Muscle of arm (tissue), 14 donors: Measurements from ENCODE around the gene ZCCHC13. TPM values are rescaled to one million over a fixed set of nuclear protein-coding genes. Genes with fewer than 3 reads are reported as not detected.
"Not testable (repeated sequence)": the region's sequence is repeated elsewhere in the genome, so short reads cannot be mapped to it uniquely, and the experiment has no call there.

ENCODE experiments used
- DNase-seq: peaks from one replicate; pipeline ENCODE4 v3.0.0-alpha.2; 2013
- long read RNA-seq, 11 donors: transcript quantifications; one replicate each; lab custom pipeline, GENCODE V29; 2026
- polyA plus RNA-seq, 12 donors: library from polyadenylated mRNA; unstranded; fragments of 120-200 nt; gene quantifications; one replicate each; pipeline ENCODE4 v1.2.1, GENCODE V29; 2013; ENCODE audit not compliant: insufficient read length in 12 of 12

Gene ZCCHC13
- polyA plus RNA-seq: not detected
- long read RNA-seq, donor 1: 0 reads
- long read RNA-seq, donor 2: 0 reads
- long read RNA-seq, donor 3: 0 reads
- long read RNA-seq, donor 4: 0 reads
- long read RNA-seq, donor 5: 0 reads
- long read RNA-seq, donor 6: 0 reads
- long read RNA-seq, donor 7: 0 reads
- long read RNA-seq, donor 8: 0 reads
- long read RNA-seq, donor 9: 0 reads
- long read RNA-seq, donor 10: 0 reads
- long read RNA-seq, donor 11: 0 reads

GRCh38 chrX:74304016-74304415, at the start of gene ZCCHC13:
TSS of gene ZCCHC13 (plus strand) at chrX:74304180. CDS start at chrX:74304267, 87 bp downstream.
- DNase-seq: no peak

DNA sequence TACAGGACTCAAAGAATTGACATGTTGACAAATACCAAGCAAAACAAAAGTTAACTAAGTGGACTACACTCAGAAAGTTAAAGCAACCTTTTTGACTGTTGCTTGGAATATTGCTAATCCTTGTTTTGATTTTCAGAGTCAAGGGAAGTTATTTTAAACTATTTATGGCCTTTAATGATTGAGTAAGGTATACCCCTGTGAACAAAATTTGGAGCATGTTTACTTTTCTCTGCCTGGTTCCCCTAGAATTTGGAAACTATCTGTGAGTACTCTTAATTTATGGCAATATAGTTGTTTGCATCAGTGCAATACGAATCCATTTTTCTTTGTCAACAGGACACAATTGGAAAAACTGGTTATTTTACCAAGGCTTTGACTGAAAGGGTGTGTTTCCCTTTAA, 45.9 kb upstream of the ZCCHC13 start:
- not testable (repeated sequence) for DNase-seq

DNA sequence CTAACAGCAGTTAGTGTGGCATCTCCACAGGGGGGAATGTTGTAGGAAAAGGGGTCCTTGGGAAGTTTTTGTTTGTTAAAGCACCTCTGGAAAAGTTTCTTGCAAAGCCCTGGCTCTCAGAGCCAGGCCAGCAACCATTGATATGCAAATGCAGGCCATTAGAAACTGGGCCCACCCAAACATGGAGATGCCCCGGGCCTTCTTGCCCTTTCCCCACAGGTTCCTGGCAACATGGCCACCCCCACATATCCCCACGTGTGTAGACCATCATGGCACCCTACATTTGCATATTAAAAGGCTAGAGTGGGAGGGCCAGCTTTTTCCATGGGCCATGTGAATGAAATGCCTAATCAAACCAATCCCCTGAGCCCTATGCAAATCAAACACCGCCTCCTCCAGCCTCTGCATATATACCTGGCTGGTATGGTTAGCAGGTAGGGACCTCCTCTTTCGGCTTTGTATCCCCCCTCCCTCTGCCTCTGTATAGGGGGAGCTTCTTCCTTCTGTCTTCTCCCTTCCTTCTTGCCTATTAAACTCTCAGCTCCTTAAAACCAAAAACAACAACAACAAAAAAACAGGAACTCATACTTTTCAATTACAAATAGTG, 44.0 kb upstream of the ZCCHC13 start:
- DNase-seq: no peak

- no peak for DNase-seq
Observed at GRCh38 chrX:74262452-74263209, 41.3 kb upstream of the ZCCHC13 start.

DNA sequence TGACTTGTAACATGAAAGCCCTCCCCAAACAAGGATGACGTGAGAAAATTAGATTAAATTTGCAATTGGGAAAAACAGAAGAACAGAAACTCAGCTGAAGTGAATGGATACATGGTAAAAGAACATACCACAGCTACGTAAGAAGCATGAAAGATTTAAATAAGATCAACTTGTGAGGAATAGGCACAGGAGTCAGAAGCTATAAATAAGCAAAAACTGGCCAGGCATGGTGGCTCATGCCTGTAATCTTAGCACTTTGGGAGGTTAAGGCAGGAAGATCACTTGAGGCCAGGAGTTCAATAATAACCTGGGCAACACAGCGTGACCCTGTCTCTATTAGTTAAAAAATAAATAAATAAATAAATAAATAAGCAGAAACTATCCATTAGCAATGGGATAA, 33.6 kb upstream of the ZCCHC13 start:
- no peak for DNase-seq

DNA sequence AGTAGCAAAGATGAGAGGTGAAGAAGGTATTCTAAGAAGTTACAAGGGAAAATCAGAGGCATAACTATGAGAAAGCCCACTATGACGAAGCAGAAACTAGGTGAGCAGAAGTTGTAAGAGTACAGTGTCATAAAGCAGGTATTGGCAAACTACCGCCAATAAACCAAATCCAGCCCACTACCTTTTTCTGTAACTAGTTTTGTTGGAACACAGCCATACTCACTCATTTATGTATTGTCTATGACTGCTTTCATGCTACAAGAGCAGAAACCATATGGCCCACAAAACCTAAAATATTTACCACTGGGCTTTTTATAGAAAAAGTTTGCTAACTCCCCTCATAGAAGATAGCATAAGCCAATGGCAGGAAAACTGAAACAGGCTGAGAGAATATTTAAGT, 31.8 kb upstream of the ZCCHC13 start:
- no peak for DNase-seq

DNA sequence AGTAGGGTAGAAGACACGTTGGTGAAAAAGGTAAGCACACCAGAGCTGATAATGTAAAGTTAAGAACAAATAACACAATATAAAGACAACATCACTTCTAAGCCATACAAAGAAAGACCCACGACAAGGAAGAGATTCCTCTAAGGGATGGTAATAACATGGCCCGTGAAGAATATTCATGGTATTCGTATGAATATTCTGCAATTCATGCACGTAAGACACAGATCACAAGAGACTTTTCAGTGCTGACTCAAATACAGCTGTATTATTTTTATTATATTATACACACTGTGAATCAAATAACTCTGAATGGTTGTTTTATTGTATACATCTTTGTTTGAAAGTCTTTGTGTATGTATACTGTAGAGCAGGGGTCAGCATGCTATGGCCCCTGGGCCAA, 29.5 kb upstream of the ZCCHC13 start:
- DNase-seq: no peak

- DNase-seq: no peak
Observed at GRCh38 chrX:74277320-74277719, 26.7 kb upstream of the ZCCHC13 start.

GRCh38 chrX:74277846-74278245, 26.1 kb upstream of the ZCCHC13 start:
- no peak for DNase-seq

- no peak for DNase-seq
Observed at GRCh38 chrX:74280759-74281158, 23.2 kb upstream of the ZCCHC13 start.

DNA sequence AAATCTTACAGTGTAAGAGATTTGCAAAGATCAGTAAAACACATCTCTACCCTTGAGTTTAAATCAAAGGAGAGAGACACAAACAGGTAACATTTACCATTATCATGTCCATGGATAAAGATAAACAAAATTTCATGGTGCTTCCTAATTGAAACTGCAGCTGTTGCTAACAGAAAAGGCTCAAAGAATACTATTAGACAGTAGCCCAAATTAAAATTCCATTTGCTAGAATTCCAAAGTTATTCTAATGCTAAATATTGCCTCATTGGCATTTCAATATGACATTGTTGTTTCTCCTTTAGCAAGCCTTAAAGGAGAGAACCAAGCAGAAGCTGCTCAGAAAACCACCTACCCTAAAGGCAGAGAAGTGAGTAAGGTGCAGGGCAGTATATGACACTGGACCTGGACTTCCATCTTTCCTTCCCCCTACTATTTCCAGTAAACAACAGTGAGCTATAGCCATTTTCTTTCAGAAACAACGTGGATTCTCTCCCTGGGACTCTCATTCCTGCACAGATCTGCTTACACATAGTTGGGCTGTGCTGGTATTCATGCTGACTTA, 19.5 kb upstream of the ZCCHC13 start:
- no peak for DNase-seq

DNA sequence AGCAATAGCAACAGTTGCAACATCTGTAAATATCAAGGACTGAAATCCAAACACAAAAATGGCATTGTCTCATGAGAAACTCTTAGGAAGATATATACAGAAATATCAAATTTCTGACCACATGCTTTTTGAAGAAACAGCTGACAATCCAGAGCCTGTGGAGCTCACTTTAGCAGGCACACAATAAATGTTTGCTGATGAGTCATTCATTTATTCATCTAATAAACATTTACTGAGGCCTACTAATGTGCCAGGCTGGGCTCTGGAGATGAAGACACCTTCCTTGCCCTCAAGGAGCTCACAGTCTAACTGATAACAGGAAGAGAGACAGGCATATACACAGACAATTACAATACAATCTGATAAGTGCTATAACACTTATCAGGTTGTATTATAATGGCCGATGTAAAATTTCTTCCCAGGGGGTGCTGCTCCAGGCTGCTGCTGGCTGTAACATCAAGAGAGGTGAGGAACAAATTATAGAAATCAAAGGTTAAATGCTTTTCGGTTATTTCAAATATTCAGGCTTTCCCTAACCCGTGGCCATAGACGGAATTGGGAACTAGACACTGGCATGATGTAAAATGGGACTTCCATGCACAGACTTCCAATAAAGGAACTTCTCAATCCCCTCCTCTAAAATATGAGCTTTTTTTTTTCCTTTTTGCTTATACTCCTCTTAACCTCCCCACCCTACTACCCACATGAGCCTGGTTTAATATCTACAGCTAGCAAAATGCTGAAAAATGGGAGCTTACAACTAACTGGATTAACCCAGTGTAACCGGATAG, 16.8 kb upstream of the ZCCHC13 start:
- DNase-seq: no peak

DNA sequence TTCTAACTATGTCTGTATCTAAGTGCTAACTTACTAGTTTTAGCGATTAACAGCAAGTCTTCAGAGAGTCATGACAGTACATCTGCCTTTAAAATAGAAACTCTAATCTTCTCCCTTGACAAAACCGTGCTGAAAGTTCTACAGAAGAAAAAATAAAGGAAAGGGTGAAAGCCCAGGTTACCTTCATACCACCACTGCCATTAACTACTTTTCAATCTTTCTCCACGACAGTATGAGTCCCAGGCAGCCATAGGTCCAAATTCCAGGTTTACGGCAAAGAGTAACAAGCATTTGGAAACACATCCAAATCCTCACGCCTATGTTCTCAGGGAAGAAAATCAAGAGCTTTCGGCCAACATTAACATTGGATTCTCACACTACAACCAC, 12.4 kb upstream of the ZCCHC13 start:
- DNase-seq: no peak

GRCh38 chrX:74291964-74292807, 11.8 kb upstream of the ZCCHC13 start:
- peak; percentile 92 for DNase-seq

- no peak for DNase-seq
Observed at GRCh38 chrX:74292808-74293123, 11.2 kb upstream of the ZCCHC13 start.

DNA sequence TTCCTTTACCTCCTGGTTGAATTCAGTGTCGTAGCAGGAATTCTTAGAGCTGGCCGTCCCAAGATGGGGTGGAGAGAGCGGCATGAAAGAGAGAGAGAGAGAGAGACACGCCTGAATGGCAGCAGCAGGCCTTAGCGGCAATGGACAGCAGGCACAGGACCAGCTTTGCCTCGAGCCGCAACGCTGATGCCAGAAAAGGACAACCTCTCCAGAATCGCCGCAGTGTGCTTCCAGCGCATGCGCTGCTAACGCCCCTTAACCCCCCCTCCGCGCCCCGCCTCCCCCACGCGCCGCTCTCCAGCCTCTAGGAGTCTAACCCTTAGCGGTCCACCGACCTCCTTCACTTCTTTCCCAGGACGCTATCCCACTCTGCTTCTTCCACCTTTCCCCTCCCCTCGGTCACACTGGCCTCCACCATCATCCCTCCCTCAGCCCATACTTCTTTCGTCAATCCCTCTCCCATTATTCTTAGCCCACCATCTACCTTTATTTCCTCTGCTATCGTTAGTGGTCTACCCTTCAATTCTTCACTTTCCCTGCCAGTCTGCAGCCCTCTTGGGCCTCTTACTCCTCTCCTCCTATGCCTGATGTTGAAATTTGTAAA, 10.5 kb upstream of the ZCCHC13 start:
- peak; percentile 80 for DNase-seq

GRCh38 chrX:74295101-74295500, 8.9 kb upstream of the ZCCHC13 start:
- DNase-seq: no peak

DNA sequence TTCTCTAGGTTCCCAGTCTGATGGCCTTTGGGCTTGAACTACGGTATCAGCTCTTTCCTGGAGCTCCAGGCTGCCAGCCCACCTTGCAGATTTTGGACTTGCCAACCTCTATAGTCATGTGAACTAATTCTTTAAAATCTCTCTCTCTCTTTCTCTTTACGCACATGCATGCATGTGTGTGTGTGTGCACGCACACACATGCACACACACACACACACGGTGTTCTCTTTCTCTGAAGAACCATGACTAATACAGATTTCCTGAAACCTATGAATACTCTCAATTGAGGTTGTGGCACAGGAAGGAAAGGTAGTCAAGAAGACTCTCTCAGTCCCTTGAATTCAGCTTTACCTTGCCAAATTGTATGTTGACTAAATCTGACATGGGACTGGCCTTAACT, 6.2 kb upstream of the ZCCHC13 start:
- no peak for DNase-seq

GRCh38 chrX:74300869-74301268, 3.1 kb upstream of the ZCCHC13 start:
- DNase-seq: no peak

DNA sequence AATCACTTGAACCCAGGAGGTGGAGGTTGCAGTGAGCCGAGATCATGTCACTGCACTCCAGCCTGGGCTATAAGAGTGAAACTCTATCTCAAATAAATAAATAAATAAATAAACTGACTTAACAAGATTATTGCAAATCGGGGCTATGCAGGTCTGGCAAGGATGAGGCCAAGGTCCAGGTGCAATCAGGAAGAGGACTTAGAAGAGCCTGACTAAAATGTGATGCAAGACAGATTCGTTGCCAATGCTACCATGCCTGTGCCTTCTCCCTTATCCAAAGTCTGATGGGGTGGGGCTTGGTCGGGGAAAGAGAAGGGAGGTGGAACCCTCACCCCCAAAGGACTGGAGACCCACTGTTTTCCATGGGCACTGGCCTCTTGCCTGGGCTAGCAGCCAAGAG, 14.7 kb downstream of the ZCCHC13 start:
- no peak for DNase-seq

DNA sequence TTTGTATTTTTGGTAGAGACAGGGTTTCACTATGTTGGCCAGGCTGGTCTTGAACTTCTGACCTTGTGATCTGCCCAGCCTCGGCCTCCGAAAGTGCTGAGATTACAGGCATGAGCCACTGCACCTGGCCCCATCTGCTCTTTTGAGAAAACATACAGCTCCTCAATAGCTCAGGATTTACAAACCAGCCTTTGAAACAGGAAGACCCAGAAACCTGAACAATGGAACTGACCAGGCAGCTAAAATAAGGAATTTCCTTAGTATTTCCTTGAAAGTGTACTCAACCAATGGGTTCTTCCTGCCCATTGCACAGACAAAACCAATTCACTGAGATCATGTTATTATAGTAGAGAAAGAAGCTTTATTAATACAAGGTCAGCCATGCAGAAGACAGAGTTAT, 15.3 kb downstream of the ZCCHC13 start:
- not testable (repeated sequence) for DNase-seq
